Measurements from ENCODE around the gene TGFBR3.
"Not testable (repeated sequence)": the region's sequence is repeated elsewhere in the genome, so short reads cannot be mapped to it uniquely, and the experiment has no call there.

- not testable (repeated sequence) for TF ChIP-seq EZH2phosphoT487 (IDR thresholded peaks at IDR 0.05; ENCODE audit: low read depth); CTCF (IDR thresholded peaks at IDR 0.05; ENCODE audit: low read depth, low read length)
Observed at GRCh38 chr1:91840276-91840675, 45.7 kb downstream of the TGFBR3 start.

All from OCI-LY3 (cell line).